HCT116 (cell line): ENCODE measurements around the gene KIF5C.

Experiments
- CBX3 ChIP-seq: IDR thresholded peaks from 2 replicates; pipeline ENCODE4 v1.6.1; 2012; ENCODE audit warnings: low read depth
- EZH2 ChIP-seq: fragments of 200-600 bp; sonication (generic); IDR thresholded peaks from 2 replicates; pipeline ENCODE4 v1.6.1; 2017; ENCODE audit warnings: antibody characterized with exemption, mixed run types
- EZH2phosphoT487 ChIP-seq: fragments of 200-600 bp; IDR thresholded peaks from 2 replicates; pipeline ENCODE4 v1.6.1; 2018; ENCODE audit warnings: antibody characterized with exemption, borderline replicate concordance
- POLR2AphosphoS5 ChIP-seq: IDR thresholded peaks from 2 replicates; pipeline ENCODE4 v1.6.1; 2011; ENCODE audit warnings: mild to moderate bottlenecking, low read depth, low read length, moderate library complexity
- RAD21 ChIP-seq: IDR thresholded peaks from 2 replicates; pipeline ENCODE4 v1.6.1; 2012; ENCODE audit warnings: low read depth, mild to moderate bottlenecking
- TCF7L2 ChIP-seq: IDR thresholded peaks from 2 replicates; pipeline ENCODE4 v1.7.0; 2011; ENCODE audit warnings: borderline replicate concordance, inconsistent platforms; ENCODE audit not compliant: insufficient read depth, insufficient read length; ENCODE audit errors: extremely low read depth
- YY1 ChIP-seq: IDR thresholded peaks from 2 replicates; pipeline ENCODE4 v1.6.1; 2011; ENCODE audit warnings: low read length, low read depth, moderate library complexity, mild to moderate bottlenecking; ENCODE audit not compliant: insufficient replicate concordance; ENCODE audit errors: extremely low read depth
- ZNF274 ChIP-seq: fragments of 200-500 bp; sonication (Bioruptor generic); IDR thresholded peaks from 2 replicates; pipeline ENCODE4 v1.6.1; 2014; ENCODE audit warnings: mild to moderate bottlenecking, low read depth, low read length, inconsistent platforms
- TF ChIP-seq, protein P1 (sequence below), 3 experiments: fragments of 200-600 bp in 1 of 3; sonication (generic) in 1 of 3; IDR thresholded peaks in 2 of 3; conservative IDR thresholded peaks in 1 of 3; 2 replicates each; pipeline ENCODE4 v1.5.1; 2012 to 2017; ENCODE audit warnings: low read depth in 2 of 3, low read length in 2 of 3, antibody characterized with exemption in 1 of 3, borderline replicate concordance in 1 of 3, control low read depth in 1 of 3, mild to moderate bottlenecking in 1 of 3, mixed read lengths in 1 of 3, mixed run types in 1 of 3, moderate library complexity in 1 of 3; ENCODE audit not compliant: insufficient read depth in 1 of 3
- TF ChIP-seq, protein P2 (sequence below): IDR thresholded peaks from 2 replicates; pipeline ENCODE4 v1.6.1; 2012; ENCODE audit warnings: low read depth

DNA sequence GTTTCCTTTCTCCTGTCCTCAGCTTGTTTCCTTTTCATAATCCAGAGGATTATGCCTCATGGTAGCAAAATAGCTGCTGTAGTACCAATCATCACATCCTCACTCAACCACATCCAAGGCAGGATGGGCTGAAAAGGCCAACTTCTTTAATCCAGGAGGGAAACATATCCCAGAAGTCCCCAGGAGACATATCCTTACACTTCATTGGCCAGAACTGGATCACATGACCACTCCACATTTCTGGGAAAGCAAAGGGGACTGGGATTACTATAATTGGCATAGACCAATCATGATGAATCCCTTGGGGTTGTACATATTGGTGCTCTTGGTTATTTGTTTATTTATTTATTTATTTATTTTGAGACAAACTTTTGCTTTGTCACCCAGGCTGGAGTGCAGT lies 109.4 kb downstream of the KIF5C start:
- no peak for TF ChIP-seq CBX3
- no peak for TF ChIP-seq RAD21
- TF ChIP-seq, protein P1, sequence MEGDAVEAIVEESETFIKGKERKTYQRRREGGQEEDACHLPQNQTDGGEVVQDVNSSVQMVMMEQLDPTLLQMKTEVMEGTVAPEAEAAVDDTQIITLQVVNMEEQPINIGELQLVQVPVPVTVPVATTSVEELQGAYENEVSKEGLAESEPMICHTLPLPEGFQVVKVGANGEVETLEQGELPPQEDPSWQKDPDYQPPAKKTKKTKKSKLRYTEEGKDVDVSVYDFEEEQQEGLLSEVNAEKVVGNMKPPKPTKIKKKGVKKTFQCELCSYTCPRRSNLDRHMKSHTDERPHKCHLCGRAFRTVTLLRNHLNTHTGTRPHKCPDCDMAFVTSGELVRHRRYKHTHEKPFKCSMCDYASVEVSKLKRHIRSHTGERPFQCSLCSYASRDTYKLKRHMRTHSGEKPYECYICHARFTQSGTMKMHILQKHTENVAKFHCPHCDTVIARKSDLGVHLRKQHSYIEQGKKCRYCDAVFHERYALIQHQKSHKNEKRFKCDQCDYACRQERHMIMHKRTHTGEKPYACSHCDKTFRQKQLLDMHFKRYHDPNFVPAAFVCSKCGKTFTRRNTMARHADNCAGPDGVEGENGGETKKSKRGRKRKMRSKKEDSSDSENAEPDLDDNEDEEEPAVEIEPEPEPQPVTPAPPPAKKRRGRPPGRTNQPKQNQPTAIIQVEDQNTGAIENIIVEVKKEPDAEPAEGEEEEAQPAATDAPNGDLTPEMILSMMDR (IDR thresholded peaks at IDR 0.05 in 2 of 3, conservative IDR thresholded peaks at IDR 0.05 in 1 of 3; ENCODE audit: borderline replicate concordance in 1 of 3, insufficient read depth in 1 of 3, low read depth in 2 of 3, low read length in 2 of 3), result no peak
- no peak for TF ChIP-seq YY1
- no peak for TF ChIP-seq EZH2
- TF ChIP-seq, protein P2, sequence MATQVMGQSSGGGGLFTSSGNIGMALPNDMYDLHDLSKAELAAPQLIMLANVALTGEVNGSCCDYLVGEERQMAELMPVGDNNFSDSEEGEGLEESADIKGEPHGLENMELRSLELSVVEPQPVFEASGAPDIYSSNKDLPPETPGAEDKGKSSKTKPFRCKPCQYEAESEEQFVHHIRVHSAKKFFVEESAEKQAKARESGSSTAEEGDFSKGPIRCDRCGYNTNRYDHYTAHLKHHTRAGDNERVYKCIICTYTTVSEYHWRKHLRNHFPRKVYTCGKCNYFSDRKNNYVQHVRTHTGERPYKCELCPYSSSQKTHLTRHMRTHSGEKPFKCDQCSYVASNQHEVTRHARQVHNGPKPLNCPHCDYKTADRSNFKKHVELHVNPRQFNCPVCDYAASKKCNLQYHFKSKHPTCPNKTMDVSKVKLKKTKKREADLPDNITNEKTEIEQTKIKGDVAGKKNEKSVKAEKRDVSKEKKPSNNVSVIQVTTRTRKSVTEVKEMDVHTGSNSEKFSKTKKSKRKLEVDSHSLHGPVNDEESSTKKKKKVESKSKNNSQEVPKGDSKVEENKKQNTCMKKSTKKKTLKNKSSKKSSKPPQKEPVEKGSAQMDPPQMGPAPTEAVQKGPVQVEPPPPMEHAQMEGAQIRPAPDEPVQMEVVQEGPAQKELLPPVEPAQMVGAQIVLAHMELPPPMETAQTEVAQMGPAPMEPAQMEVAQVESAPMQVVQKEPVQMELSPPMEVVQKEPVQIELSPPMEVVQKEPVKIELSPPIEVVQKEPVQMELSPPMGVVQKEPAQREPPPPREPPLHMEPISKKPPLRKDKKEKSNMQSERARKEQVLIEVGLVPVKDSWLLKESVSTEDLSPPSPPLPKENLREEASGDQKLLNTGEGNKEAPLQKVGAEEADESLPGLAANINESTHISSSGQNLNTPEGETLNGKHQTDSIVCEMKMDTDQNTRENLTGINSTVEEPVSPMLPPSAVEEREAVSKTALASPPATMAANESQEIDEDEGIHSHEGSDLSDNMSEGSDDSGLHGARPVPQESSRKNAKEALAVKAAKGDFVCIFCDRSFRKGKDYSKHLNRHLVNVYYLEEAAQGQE, result no peak
- no peak for TF ChIP-seq POLR2AphosphoS5
- TF ChIP-seq EZH2phosphoT487, result no peak
- no peak for TF ChIP-seq ZNF274
- TF ChIP-seq TCF7L2, result no peak
